ENCODE results near the gene ABTB2. TPM values are rescaled to one million over a fixed set of nuclear protein-coding genes. Genes with fewer than 3 reads are reported as not detected.
A peak's percentile ranks its signal among the peaks of the same experiment; 100 is the strongest.

Gene ABTB2
- total RNA-seq, 6 donors from 2014 or later = 1.4 to 6.8 (median 4.7) TPM

- WGBS, 2 donors = 53 to 68% methylated on average over 7 of the region's 7 CpGs
- H3K4me3 ChIP-seq = no peak overlapping the region
- DNase-seq (no peak), ATAC-seq (ENCODE audit: low FRiP score in 2 of 2) (no peak)
- H3K27me3 ChIP-seq = no peaks in the 10 kb centered on the region
- no peaks in the 10 kb centered on the region for H3K36me3 ChIP-seq
- no peak overlapping the region for H3K27ac ChIP-seq
- no peaks in the 10 kb centered on the region for H3K9me3 ChIP-seq
- no peak for TF ChIP-seq POLR2AphosphoS5 (IDR thresholded peaks at IDR 0.05)
- TF ChIP-seq EP300 (IDR thresholded peaks at IDR 0.05) = no peak
- TF ChIP-seq POLR2A (IDR thresholded peaks at IDR 0.05) = no peak
- no peak for TF ChIP-seq CTCF (IDR thresholded peaks at IDR 0.05)
- H3K4me1 ChIP-seq = no peaks in the 10 kb centered on the region
These were observed 69.3 kb downstream of the ABTB2 start for GRCh38 chr11:34288492-34288891.

- DNase-seq = no peak
These were observed 72.9 kb downstream of the ABTB2 start for GRCh38 chr11:34284811-34285481.

GRCh38 chr11:34284156-34284555 lies 73.7 kb downstream of the ABTB2 start:
- WGBS, 2 donors = 68 to 81% methylated on average over 3 of the region's 3 CpGs
- Histone ChIP-seq H3K36me3 (no peaks in the 10 kb centered on the region), H3K4me1 (no peaks in the 10 kb centered on the region), H3K27ac (no peak overlapping the region), H3K9me3 (no peaks in the 10 kb centered on the region), H3K4me3 (no peak overlapping the region), H3K27me3 (no peaks in the 10 kb centered on the region)
- no peak for ATAC-seq (ENCODE audit: low FRiP score in 2 of 2)
- DNase-seq = no peak
- TF ChIP-seq CTCF (IDR thresholded peaks at IDR 0.05) = no peak
- TF ChIP-seq POLR2A (IDR thresholded peaks at IDR 0.05) = no peak
- no peak for TF ChIP-seq EP300 (IDR thresholded peaks at IDR 0.05)
- no peak for TF ChIP-seq POLR2AphosphoS5 (IDR thresholded peaks at IDR 0.05)

More at GRCh38 chr11:34284811-34285481, 72.9 kb downstream of the ABTB2 start:
- TF ChIP-seq POLR2A (IDR thresholded peaks at IDR 0.05) = no peak
- Histone ChIP-seq H3K4me1 (no peaks in the 10 kb centered on the region), H3K9me3 (no peaks in the 10 kb centered on the region), H3K36me3 (no peaks in the 10 kb centered on the region), H3K27me3 (no peaks in the 10 kb centered on the region), H3K4me3 (no peak overlapping the region), H3K27ac (no peak overlapping the region)
- 70 to 77% methylated on average over 13 to 17 of the region's 17 CpGs for WGBS, 2 donors
- no peak for ATAC-seq (ENCODE audit: low FRiP score in 2 of 2)

- H3K27me3 ChIP-seq = no peaks in the 10 kb centered on the region
- H3K9me3 ChIP-seq = no peaks in the 10 kb centered on the region
- 85 to 90% methylated on average over 8 of the region's 8 CpGs for WGBS, 2 donors
- no peaks in the 10 kb centered on the region for H3K36me3 ChIP-seq
- peak in 1 of 2 donors; percentile 92 for ATAC-seq (ENCODE audit: low FRiP score in 2 of 2)
- H3K27ac ChIP-seq = no peak overlapping the region
- TF ChIP-seq POLR2AphosphoS5 (IDR thresholded peaks at IDR 0.05) (no peak), CTCF (IDR thresholded peaks at IDR 0.05) (no peak), POLR2A (IDR thresholded peaks at IDR 0.05) (no peak), EP300 (IDR thresholded peaks at IDR 0.05) (no peak)
- DNase-seq = no peak
- H3K4me1 ChIP-seq = no peaks in the 10 kb centered on the region
- H3K4me3 ChIP-seq = no peak overlapping the region
These were observed 76.6 kb downstream of the ABTB2 start for GRCh38 chr11:34280945-34281872.

GRCh38 chr11:34278693-34279297 lies 79.0 kb downstream of the ABTB2 start:
- Histone ChIP-seq H3K9me3 (no peaks in the 10 kb centered on the region), H3K36me3 (no peaks in the 10 kb centered on the region), H3K27ac (no peak overlapping the region), H3K27me3 (no peaks in the 10 kb centered on the region), H3K4me3 (no peak overlapping the region), H3K4me1 (peaks cover 0 to 10% (median 5%) of the 10 kb centered on the region in 4 donors)
- 54 to 60% methylated on average over 2 to 4 of the region's 4 CpGs for WGBS, 2 donors
- no peak for DNase-seq
- no peak for ATAC-seq (ENCODE audit: low FRiP score in 2 of 2)
- no peak for TF ChIP-seq CTCF (IDR thresholded peaks at IDR 0.05)
- no peak for TF ChIP-seq POLR2AphosphoS5 (IDR thresholded peaks at IDR 0.05)
- no peak for TF ChIP-seq POLR2A (IDR thresholded peaks at IDR 0.05)
- TF ChIP-seq EP300 (IDR thresholded peaks at IDR 0.05) = no peak

Data from upper lobe of left lung (tissue), 6 donors.